GM23338 (cell line): ENCODE measurements around the gene GPR108.

Experiments used
- EZH2 ChIP-seq: fragments of 200-600 bp; sonication (generic); IDR thresholded peaks from one replicate; pipeline ENCODE4 v1.8.0; 2017; ENCODE audit warnings: antibody characterized with exemption, mild to moderate bottlenecking, low read depth; ENCODE audit not compliant: unreplicated experiment
- EZH2phosphoT487 ChIP-seq: fragments of 200-600 bp; sonication (generic); IDR thresholded peaks from one replicate; pipeline ENCODE4 v1.8.1; 2018; ENCODE audit warnings: antibody characterized with exemption; ENCODE audit not compliant: unreplicated experiment
- POLR2AphosphoS5 ChIP-seq: IDR thresholded peaks from 2 replicates; pipeline ENCODE4 v1.6.1; 2016; ENCODE audit warnings: antibody characterized with exemption, low read depth
- STAT1 ChIP-seq: IDR thresholded peaks from one replicate; pipeline ENCODE4 v1.6.1; 2016; ENCODE audit warnings: antibody characterized with exemption; ENCODE audit not compliant: unreplicated experiment
- TF ChIP-seq, protein P1 (sequence below), 2 experiments: fragments of 200-600 bp in 1 of 2; sonication (generic) in 1 of 2; conservative IDR thresholded peaks; 2 replicates each; pipeline versions ENCODE4 v1.5.1 to v1.6.1; 2016 to 2017; ENCODE audit warnings: antibody characterized with exemption in 2 of 2, low read depth in 2 of 2, mild to moderate bottlenecking in 2 of 2, moderate library complexity in 1 of 2
- TF ChIP-seq, protein P2 (sequence below): IDR thresholded peaks from one replicate; pipeline ENCODE4 v1.6.1; 2018; ENCODE audit warnings: antibody characterized with exemption; ENCODE audit not compliant: unreplicated experiment
- TF ChIP-seq, protein P3 (sequence below): IDR thresholded peaks from 2 replicates; pipeline ENCODE4 v1.6.1; 2016; ENCODE audit warnings: antibody characterized with exemption

DNA sequence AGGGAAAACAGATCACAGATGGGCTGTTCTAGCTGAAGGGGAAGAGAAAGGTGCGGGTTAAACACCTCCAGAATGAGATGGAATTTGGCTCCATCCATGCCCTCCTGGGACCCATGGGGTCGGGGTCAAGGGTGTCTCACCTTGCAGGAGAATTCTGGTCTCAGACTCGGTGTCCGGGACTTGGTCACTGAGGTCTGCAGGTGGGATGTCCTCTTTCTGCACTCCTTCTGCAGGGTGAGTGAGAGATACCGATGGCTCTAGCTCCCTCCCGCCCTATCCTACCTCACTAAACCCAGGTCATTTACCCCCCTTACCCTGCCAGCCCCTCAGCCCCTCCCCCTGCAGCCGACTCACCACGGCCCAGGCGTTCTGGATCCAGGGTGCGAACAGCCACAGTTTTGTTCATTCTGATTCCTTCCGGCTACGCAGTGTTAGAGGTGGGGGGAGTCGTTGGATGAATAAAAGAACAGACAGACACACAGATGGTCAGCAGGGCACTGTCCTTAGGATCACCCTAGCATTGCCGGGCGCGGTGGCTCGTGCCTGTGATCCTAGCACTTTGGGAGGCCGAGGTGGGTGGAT is 41.0 kb downstream of the GPR108 start:
- TF ChIP-seq, protein P1, sequence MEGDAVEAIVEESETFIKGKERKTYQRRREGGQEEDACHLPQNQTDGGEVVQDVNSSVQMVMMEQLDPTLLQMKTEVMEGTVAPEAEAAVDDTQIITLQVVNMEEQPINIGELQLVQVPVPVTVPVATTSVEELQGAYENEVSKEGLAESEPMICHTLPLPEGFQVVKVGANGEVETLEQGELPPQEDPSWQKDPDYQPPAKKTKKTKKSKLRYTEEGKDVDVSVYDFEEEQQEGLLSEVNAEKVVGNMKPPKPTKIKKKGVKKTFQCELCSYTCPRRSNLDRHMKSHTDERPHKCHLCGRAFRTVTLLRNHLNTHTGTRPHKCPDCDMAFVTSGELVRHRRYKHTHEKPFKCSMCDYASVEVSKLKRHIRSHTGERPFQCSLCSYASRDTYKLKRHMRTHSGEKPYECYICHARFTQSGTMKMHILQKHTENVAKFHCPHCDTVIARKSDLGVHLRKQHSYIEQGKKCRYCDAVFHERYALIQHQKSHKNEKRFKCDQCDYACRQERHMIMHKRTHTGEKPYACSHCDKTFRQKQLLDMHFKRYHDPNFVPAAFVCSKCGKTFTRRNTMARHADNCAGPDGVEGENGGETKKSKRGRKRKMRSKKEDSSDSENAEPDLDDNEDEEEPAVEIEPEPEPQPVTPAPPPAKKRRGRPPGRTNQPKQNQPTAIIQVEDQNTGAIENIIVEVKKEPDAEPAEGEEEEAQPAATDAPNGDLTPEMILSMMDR (conservative IDR thresholded peaks at IDR 0.05; ENCODE audit: low read depth in 2 of 2): no peak
- no peak for TF ChIP-seq EZH2
- no peak for TF ChIP-seq POLR2AphosphoS5
- TF ChIP-seq, protein P2, sequence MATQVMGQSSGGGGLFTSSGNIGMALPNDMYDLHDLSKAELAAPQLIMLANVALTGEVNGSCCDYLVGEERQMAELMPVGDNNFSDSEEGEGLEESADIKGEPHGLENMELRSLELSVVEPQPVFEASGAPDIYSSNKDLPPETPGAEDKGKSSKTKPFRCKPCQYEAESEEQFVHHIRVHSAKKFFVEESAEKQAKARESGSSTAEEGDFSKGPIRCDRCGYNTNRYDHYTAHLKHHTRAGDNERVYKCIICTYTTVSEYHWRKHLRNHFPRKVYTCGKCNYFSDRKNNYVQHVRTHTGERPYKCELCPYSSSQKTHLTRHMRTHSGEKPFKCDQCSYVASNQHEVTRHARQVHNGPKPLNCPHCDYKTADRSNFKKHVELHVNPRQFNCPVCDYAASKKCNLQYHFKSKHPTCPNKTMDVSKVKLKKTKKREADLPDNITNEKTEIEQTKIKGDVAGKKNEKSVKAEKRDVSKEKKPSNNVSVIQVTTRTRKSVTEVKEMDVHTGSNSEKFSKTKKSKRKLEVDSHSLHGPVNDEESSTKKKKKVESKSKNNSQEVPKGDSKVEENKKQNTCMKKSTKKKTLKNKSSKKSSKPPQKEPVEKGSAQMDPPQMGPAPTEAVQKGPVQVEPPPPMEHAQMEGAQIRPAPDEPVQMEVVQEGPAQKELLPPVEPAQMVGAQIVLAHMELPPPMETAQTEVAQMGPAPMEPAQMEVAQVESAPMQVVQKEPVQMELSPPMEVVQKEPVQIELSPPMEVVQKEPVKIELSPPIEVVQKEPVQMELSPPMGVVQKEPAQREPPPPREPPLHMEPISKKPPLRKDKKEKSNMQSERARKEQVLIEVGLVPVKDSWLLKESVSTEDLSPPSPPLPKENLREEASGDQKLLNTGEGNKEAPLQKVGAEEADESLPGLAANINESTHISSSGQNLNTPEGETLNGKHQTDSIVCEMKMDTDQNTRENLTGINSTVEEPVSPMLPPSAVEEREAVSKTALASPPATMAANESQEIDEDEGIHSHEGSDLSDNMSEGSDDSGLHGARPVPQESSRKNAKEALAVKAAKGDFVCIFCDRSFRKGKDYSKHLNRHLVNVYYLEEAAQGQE: no peak
- TF ChIP-seq EZH2phosphoT487: no peak
- TF ChIP-seq, protein P3, sequence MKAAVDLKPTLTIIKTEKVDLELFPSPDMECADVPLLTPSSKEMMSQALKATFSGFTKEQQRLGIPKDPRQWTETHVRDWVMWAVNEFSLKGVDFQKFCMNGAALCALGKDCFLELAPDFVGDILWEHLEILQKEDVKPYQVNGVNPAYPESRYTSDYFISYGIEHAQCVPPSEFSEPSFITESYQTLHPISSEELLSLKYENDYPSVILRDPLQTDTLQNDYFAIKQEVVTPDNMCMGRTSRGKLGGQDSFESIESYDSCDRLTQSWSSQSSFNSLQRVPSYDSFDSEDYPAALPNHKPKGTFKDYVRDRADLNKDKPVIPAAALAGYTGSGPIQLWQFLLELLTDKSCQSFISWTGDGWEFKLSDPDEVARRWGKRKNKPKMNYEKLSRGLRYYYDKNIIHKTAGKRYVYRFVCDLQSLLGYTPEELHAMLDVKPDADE: no peak
- TF ChIP-seq STAT1: no peak
